Mammary epithelial cell (primary cell): ENCODE data around the gene MRGPRX2.

ENCODE experiments used
- EZH2 ChIP-seq: IDR thresholded peaks from 2 replicates; pipeline ENCODE4 v1.6.1; 2012; ENCODE audit warnings: low read length, inconsistent platforms, borderline replicate concordance
- TF ChIP-seq, protein P1 (sequence below), 2 donors: IDR thresholded peaks in 1 of 2; conservative IDR thresholded peaks in 1 of 2; 2 replicates each; pipeline ENCODE4 v1.5.1; 2011 to 2012; ENCODE audit warnings: inconsistent platforms in 2 of 2, low read length in 2 of 2, mild to moderate bottlenecking in 2 of 2, control low read depth in 1 of 2, low read depth in 1 of 2; ENCODE audit not compliant: insufficient read depth in 1 of 2; ENCODE audit errors: extremely low read depth in 1 of 2

DNA sequence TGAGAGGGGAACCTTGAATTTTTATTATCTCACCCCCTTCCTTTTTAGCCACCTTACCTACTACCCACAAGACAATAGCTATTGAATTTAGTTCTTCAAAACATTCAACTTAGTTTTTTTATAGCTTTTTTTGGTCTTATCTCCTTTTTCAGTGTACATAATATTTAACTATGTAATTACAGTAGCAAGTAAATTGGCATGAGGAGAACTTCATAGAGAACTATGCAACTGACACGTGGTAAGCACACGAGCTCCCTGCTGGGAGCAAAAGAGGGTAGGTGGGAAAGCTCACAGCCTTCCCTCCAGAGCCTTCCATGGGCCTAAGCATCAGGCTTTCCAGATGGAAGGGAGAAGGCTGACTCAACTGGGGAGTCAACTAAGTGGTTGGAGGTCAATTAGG, 34.3 kb upstream of the MRGPRX2 start:
- TF ChIP-seq, protein P1, sequence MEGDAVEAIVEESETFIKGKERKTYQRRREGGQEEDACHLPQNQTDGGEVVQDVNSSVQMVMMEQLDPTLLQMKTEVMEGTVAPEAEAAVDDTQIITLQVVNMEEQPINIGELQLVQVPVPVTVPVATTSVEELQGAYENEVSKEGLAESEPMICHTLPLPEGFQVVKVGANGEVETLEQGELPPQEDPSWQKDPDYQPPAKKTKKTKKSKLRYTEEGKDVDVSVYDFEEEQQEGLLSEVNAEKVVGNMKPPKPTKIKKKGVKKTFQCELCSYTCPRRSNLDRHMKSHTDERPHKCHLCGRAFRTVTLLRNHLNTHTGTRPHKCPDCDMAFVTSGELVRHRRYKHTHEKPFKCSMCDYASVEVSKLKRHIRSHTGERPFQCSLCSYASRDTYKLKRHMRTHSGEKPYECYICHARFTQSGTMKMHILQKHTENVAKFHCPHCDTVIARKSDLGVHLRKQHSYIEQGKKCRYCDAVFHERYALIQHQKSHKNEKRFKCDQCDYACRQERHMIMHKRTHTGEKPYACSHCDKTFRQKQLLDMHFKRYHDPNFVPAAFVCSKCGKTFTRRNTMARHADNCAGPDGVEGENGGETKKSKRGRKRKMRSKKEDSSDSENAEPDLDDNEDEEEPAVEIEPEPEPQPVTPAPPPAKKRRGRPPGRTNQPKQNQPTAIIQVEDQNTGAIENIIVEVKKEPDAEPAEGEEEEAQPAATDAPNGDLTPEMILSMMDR (conservative IDR thresholded peaks at IDR 0.05 in 1 of 2, IDR thresholded peaks at IDR 0.05 in 1 of 2; ENCODE audit: extremely low read depth in 1 of 2, insufficient read depth in 1 of 2, low read depth in 1 of 2, low read length in 2 of 2): no peak
- no peak for TF ChIP-seq EZH2
